ENCODE data around the gene EGFL6.
"Not testable (repeated sequence)": the region's sequence is repeated elsewhere in the genome, so short reads cannot be mapped to it uniquely, and the experiment has no call there.

EGFL6 gene

GRCh38 chrX:13670197-13670596 lies 100.8 kb downstream of the EGFL6 start:
- TF ChIP-seq, protein P1, sequence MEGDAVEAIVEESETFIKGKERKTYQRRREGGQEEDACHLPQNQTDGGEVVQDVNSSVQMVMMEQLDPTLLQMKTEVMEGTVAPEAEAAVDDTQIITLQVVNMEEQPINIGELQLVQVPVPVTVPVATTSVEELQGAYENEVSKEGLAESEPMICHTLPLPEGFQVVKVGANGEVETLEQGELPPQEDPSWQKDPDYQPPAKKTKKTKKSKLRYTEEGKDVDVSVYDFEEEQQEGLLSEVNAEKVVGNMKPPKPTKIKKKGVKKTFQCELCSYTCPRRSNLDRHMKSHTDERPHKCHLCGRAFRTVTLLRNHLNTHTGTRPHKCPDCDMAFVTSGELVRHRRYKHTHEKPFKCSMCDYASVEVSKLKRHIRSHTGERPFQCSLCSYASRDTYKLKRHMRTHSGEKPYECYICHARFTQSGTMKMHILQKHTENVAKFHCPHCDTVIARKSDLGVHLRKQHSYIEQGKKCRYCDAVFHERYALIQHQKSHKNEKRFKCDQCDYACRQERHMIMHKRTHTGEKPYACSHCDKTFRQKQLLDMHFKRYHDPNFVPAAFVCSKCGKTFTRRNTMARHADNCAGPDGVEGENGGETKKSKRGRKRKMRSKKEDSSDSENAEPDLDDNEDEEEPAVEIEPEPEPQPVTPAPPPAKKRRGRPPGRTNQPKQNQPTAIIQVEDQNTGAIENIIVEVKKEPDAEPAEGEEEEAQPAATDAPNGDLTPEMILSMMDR (IDR thresholded peaks at IDR 0.05; ENCODE audit: insufficient read depth, missing control alignments), result no peak
- no peak for DNase-seq (ENCODE audit: insufficient read length, low spot score)
- no peak for FAIRE-seq

DNA sequence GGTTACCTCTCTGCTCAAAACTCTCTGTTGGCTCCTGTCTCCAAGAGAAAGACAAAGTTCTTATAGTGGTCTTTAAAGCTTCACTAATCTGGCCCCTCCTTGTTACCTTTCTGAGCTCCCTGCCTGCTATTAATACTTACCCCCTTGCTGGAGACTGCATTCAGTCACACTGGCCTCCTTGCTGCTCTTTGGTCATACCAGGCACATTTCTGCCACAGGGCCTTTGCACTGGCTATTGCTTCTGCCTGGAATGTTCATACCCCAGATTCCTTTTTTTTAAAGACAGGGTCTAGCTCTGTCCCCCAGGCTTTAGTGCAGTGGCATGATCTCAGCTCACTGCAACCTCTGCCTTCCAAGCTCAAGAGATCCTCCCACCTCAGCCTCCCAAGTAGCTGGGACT lies 103.6 kb downstream of the EGFL6 start:
- TF ChIP-seq, protein P1 (IDR thresholded peaks at IDR 0.05; ENCODE audit: insufficient read depth, missing control alignments), result no peak
- no peak for FAIRE-seq
- no peak for DNase-seq (ENCODE audit: insufficient read length, low spot score)

- TF ChIP-seq, protein P1 (IDR thresholded peaks at IDR 0.05; ENCODE audit: insufficient read depth, missing control alignments), result no peak
- FAIRE-seq, result no peak
- DNase-seq (ENCODE audit: insufficient read length, low spot score), result no peak
Observed at GRCh38 chrX:13676885-13677284, 107.5 kb downstream of the EGFL6 start.

- DNase-seq (ENCODE audit: insufficient read length, low spot score); FAIRE-seq: not testable (repeated sequence)
Observed at GRCh38 chrX:13679700-13680099, 110.3 kb downstream of the EGFL6 start.

DNA sequence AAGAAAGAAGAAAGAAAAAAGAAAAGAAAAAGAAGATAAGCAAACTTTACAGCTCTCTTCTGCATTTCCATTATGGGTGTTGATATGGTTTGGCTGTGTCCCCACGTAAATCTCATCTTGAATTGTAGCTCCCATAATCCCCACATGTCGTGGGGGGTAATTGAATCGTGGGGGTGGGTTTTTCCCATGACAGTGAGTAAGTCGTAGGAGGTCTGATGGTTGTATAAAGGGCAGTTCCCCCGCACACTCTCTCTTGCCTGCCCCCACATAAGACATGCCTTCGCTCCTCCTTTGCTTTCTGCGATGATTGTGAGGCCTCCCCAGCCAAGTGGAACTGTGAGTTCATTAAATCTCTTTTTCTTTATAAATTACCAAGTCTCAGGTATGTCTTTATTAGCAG lies 112.2 kb downstream of the EGFL6 start:
- FAIRE-seq, result no peak
- TF ChIP-seq, protein P1 (IDR thresholded peaks at IDR 0.05; ENCODE audit: insufficient read depth, missing control alignments), result no peak
- no peak for DNase-seq (ENCODE audit: insufficient read length, low spot score)

All from D721Med (cell line).